Activated T-cell treated with anti-CD3 and anti-CD28 coated beads, Interleukin-2, amount 50 U/mL, for 48 hours (primary cell): ENCODE measurements around the gene OR1N1.
"Not testable (repeated sequence)": the region's sequence is repeated elsewhere in the genome, so short reads cannot be mapped to it uniquely, and the experiment has no call there.

Source experiments
- DNase-seq, 2 experiments: peaks; one replicate each; pipeline ENCODE4 v3.0.0-alpha.2; 2020

The OR1N1 gene, protein sequence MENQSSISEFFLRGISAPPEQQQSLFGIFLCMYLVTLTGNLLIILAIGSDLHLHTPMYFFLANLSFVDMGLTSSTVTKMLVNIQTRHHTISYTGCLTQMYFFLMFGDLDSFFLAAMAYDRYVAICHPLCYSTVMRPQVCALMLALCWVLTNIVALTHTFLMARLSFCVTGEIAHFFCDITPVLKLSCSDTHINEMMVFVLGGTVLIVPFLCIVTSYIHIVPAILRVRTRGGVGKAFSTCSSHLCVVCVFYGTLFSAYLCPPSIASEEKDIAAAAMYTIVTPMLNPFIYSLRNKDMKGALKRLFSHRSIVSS

DNA sequence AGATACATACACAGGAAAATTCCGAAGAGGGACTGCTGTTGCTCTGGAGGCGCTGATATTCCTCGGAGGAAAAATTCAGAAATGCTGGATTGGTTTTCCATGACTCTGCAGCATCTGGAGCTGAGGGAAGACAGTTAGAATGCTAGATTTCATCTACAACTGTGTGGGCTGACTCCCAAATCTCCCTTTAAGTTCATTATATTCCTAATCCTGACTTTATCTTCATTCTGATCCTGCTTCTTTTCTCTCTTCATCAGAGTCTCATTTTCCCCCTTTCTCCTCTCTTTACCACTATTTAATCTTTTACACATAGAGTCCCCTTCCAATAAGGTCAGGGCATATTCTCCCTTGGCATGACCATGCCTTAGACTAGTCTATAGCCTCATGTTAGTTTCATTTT lies at the start of gene OR1N1:
Gene OR1N1, minus strand, starts transcription at position 101 of the 400 bp plus-strand sequence. Its CDS starts 0 bp downstream, at position 101.
- DNase-seq: no peak

DNA sequence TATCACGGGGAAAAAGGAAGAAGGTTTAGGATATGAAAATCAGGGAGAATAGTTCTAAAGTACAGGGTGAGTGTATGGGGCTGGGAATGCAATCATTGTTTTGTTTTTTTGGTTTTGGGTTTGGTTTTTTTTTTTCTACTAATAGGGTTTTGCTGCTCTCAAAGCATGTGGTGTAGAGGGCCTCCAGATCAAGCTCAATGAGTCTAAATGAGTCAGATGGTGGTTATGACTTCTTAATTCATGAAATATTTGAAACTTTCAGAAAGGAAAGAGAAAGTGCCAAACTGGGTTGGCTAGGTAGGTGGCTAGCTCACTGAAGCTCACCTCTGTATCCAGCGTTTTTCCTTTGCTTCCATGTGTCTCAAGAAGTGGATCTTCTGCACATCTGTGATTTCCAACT lies 45.4 kb upstream of the OR1N1 start:
- DNase-seq: no peak

DNA sequence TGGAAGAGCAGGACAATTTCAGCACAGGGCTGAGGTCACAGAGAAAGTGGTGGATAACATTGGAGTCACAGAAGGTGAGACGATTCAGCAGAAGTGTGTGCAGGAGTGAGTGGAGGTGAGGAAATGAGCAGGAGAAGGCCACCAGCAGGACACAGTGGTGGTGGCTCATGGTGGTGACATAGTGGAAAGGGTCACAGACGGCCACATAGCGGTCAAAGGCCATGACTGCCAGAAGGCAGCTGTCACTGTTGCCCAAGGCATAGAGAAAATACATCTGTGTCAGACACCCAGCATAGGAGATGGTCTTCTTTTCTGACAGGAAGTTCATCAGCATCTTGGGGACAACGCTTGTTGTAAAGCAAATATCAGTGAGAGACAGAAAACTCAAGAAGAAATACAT lies 40.8 kb upstream of the OR1N1 start:
- no peak for DNase-seq

DNA sequence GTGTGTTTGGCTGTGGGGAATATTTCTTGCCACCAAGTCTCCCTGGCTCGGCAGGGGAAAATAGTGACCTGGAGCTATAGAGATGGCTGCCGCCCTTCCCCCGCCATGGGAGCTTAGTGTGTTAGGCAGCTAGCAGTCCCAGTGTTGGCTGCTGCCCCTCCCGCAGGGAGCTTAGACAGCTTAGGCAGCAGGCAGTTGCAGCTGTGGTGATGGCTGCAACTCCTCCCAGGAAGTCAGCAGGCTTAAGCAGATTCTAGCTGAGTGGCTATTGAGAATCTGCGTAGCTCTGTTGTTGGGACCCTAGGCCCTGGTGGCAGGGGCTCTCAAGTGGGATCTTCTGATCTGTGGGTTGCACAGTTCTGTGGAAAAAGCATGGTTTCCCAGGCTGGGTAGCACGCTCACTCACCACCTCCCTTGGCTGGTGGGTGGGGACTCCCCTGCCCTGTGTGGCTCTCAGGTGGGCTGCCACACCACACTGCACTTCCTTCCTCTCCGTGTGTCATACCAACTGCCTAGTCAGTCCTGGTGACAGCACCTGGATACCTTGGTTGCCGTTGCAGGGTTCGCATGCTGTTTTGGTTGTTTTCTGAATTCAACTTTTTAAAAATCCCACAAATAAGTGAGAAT lies 35.2 kb upstream of the OR1N1 start:
- peak in 1 of 2 experiments; percentile 37 for DNase-seq

DNA sequence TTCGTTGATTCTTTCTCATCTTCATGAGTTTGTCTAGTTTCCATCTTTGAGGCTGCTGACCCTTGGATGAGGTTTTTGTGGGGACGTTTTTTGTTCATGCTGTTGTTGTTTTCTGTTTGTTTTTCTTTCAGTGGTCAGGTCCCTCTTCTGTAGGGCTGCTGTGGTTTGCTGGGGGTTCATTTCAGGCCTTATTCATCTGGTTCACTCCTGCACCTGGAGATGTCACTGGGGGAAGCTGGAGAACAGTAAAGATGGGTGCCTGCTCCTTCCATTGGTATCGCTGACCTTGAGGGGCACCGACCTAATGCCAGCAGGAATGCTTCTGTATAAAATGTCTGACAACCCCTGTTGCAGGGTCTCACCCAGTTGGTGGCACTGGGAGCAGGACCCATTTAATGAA lies 34.4 kb upstream of the OR1N1 start:
- no peak for DNase-seq

DNA sequence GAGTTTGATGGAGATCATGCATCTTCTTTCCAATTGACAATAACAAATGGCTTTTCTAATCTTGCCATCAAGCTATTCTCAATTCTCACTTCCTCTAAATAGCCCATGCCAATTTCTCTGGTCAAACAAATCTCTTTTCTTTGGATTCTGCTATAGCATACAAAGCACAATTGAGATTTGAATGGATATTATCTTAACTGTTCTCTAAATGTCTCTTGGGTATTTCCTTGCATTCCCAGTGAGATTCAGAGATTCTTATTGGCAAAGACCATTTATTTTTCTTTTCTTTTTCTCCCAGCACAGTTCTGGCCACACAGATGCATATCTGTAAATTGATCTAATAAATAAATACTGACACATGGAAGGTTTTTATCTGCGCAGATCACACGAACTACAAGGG lies 25.7 kb upstream of the OR1N1 start, which contains the start of gene OR1N2:
Gene OR1N2, plus strand, starts transcription at position 301 of the 400 bp plus-strand sequence. CDS start 100 bp downstream, outside the sequence.
- DNase-seq: no peak

DNA sequence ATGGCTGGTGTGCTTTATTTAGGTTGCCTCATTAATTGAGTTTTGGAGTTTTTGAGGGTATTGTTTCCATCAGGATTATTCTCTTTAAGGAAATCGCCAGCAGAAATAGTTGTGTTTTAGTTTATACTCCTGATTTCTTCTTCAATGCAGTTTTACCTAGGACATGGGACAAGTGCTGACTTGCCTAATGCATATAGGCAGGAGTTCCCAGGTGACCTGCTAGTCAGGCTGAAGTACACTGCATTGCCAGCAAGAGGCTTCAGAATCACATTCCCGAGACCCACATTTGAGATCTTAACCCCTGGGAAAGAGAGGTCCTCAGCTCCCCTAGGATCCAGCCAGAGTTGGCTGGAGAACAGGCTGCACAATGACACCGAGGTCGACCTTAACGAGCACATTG lies 24.3 kb upstream of the OR1N1 start:
- DNase-seq: no peak

DNA sequence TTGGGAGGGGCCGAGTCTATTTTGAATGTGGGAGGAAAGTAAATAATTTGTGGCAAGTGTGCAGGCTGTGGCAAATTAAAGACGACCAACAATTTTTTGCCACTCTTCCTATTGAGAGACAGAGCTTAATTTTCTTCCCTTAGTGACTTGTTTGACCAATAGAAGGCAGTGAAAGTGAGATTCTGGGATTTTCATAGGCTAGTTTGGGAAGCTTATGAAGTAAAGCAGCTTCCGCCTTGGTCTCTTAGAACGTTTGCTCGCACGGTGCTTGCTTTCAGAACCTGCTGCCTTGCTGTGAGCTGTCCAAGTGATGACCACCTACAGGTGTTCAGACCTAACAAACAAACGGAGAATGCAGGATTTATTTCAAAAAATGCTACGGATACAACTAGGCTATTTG lies 19.1 kb upstream of the OR1N1 start:
- no peak for DNase-seq

DNA sequence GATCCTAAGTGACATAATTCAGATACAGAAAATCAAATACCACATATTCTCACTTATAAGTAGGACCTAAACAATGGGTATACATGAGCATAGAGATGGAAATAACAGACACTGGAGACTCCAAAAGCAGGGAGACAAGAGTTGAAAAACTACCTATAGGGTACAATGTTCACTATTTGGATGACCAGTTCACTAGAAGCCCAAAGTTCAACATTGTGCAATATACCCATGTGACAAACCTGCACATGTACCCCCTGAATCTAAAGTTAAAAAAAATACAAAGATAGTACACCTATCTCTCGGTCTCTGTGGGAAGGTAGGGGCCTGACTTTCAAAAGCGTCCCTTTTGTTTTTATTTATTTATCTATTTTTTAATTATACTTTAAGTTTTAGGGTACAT lies 11.7 kb upstream of the OR1N1 start:
- no peak for DNase-seq

DNA sequence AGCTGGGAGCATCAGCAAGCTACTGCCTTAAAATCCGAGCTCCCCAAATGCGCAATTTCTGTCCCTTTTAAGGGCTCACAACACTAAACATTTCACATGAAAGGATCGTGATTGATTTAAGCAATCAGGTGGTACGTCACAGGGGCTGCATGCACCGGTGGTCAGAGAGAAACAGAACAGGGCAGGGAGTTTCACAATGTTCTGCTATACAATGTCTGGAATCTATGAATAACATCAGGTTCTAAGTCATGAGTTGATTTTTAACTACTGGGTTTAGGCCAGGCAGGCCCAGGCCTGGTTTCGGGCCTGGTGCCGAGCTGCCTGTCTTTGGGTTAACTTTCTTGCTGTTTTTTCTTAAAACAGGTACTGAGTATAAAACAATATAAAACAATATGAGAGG lies 10.0 kb upstream of the OR1N1 start:
- not testable (repeated sequence) for DNase-seq

DNA sequence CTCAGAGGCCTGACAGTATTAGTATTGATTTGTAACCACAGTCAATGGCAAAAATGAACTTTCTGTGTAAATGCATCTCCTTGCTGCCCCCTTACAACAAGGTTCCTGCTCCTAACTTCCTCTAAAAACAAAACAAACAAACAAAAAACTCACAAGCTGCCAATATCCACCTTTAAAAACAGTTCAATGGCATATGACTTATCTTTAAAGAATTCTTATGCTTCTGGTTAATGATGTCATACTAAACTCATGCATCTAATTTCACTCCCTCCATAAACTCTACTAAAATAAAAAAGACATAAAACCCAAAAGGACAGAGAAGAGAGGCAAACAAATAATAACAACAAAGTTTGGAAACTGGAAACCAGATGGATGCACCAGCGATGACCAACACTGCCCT lies 9.0 kb upstream of the OR1N1 start:
- no peak for DNase-seq

DNA sequence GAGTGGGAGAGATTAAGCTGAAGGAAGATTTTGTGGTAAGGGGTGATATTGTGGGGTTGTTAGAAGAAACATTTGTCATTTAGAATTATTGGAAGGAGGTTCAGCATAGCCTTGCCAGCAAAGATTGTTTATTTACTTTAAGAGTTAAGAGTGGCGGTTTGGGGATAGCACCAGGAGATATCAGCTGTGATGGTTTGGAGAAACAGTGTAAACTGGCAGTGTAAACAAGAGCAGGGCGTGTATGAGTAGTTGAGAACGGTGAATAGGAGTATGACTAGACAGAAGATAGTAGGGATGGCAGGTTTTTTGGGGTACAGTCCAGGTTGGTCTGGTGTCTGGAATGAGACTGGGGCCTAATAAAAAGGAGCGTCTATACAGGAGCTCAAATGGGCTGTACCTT lies 4.1 kb upstream of the OR1N1 start:
- not testable (repeated sequence) for DNase-seq

DNA sequence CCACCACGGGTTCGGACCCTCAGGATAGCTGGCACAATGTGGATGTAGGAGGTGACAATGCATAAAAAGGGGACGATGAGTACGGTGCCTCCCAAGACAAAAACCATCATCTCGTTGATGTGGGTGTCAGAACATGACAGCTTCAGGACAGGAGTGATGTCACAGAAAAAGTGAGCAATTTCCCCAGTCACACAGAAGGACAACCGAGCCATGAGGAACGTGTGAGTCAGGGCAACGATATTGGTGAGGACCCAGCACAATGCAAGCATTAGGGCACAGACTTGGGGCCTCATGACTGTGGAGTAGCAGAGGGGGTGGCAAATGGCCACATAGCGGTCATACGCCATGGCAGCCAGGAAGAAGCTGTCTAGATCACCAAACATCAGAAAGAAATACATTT lies 491 bp downstream of the OR1N1 start:
- peak; percentile 22 to 25 for DNase-seq

DNA sequence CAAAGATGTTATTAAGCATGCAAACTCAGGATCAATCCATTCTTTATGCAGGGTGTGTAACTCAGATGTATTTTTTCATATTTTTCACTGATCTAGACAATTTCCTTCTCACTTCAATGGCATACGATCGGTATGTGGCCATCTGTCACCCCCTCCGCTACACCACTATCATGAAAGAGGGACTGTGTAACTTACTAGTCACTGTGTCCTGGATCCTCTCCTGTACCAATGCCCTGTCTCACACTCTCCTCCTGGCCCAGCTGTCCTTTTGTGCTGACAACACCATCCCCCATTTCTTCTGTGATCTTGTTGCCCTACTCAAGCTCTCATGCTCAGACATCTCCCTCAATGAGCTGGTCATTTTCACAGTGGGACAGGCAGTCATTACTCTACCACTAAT lies 7.7 kb downstream of the OR1N1 start:
- DNase-seq: no peak

DNA sequence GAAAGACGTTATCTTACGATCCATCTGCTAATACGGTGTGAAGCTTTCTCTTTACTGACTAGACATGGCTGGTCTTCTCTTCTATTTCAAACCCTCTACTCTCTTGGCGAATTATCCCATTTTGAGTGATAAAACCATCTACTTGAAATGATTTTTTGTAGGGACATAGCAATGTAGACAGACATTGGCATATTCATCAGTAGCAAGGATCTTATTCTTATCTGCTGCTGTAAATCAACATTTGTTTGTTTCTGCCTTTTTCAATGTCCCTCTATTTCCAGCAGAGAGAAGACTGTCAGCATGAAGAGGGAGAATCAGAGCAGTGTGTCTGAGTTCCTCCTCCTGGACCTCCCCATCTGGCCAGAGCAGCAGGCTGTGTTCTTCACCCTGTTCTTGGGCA lies 8.3 kb downstream of the OR1N1 start, which contains the start of gene OR1J4:
Gene OR1J4, plus strand, starts transcription at position 301 of the 400 bp plus-strand sequence. Its CDS starts 0 bp downstream, at position 301.
- no peak for DNase-seq

DNA sequence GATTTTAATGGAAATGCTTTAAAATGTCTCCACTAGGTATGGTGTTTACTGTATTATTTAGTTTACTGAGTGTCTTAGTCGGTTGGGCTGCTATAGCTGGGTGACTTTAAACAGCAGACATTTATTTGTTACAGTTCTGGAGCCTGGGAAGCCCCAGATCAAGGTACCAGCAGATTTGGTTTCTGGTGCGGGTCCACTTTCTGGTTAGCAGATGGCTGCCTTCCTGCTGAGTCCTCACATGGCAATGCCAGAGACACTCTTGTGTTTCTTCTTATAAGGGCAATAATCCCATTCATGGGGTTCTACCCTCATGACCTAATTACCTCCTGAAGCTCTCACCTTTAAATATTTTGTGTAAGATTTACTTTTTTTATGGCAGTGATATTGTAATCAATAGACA lies 8.9 kb downstream of the OR1N1 start:
- DNase-seq: no peak

DNA sequence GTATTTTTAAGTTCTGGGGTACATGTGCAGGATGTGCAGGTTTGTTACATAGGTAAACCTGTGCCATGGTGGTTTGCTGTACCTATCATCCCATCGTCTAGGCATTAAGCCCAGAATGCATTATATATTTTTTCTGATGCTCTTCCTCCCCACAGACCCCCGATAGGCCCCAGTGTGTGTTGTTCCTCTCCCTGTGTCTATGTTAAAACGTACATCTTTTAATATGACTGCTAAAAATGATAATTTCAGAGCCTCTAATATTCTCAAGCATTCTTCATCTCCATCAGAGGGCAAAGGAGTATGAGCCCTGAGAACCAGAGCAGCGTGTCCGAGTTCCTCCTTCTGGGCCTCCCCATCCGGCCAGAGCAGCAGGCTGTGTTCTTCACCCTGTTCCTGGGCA lies 16.6 kb downstream of the OR1N1 start, which contains the start of gene OR1J2:
Gene OR1J2, plus strand, starts transcription at position 301 of the 400 bp plus-strand sequence. Its CDS starts 0 bp downstream, at position 301.
- DNase-seq: no peak

DNA sequence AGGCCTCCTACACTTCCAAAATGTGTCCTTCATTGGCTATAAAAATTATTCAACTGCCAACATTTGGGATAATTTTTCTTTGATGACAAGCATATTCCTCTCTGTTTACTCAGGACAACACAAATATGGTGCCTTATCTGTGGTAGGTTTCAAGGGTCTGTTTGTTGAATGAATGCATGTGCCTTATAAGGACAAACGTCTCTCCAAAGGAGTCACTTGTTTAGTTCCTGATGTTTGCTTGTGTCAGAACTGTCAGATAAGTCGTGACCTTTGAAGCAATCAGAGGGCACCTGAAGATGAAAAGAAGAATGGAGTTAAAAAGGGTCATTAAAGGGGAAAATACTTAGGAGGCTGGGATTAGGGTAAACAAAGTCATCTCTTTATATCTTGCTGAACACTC lies 20.1 kb downstream of the OR1N1 start:
- no peak for DNase-seq

DNA sequence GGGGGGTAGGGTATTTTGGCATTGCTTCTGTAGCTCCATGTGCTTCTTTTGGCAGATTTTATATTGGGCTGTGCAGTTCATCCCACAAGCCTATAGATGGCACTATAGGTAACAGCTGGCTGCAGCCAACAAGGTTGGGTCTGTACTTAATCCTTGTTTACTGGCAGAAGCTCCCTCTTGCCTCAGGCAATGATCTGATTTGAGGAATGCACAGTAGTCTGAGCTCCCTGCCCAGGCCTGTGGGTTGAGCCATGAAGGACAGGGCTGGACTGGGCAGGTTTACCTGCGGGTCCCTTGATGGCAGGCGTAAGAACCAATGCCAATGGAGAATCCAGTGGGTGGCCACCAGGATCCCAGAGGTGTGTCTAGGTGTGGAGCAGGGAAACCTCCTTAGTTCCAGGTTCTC lies 28.2 kb downstream of the OR1N1 start:
- peak; percentile 20 to 29 for DNase-seq

DNA sequence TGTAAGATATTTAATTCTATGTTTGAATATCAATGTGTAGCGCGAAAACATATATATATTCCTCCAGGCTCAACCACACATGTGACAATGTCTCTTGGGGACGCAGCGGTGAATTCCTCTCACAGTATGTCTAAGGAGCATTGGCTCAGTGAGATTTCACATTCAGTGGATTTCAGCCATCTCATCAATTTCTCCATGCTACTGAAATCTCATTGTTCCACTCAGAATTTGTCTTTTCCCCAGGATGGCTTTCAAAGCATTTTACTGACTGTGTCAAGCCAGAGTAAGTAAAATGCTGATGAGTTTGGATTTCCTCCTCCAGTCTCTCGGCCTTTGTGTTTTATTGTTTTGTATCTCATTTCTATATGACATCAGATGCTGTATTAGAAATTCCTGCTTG lies 48.0 kb downstream of the OR1N1 start:
- DNase-seq: no peak

DNA sequence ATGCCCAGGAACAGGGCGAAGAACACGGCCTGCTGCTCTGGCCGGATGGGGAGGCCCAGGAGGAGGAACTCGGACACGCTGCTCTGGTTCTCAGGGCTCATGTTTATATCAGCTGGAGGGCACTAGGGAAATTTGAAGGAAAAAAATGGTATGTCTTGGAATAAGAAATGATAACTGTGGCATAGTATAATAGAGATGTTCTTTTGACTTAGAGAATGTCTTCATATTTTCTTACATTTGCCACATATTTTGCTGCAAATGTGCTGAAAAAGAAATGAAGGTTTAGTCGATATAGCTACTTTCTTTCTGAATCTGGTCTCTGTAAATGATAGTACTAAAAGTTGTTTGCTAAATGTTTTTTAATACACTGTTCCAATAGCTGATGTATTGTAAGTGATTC lies 49.3 kb downstream of the OR1N1 start, which contains the start of gene OR1J1:
Gene OR1J1, minus strand, starts transcription at position 101 of the 400 bp plus-strand sequence. Its CDS starts 0 bp downstream, at position 101.
- DNase-seq: no peak

DNA sequence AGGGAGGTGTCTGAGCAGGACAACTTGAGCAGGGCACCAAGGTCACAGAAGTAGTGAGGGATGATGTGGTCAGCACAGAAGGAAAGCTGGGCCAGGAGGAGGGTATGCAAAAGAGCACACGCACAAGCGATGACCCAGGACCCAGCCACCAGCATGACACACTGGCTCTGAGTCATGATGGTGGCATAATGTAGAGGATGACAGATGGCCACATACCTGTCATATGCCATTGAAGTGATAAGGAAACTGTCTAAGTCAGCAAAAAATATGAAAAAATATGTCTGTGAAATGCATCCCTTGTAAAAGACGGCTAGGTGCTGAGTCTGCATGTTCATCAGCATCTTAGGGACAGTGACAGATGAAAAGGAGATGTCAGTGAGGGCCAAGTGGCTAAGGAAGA lies 49.7 kb downstream of the OR1N1 start:
- no peak for DNase-seq
